A549 treated with AZD9567 at 1 μM for 4 hours (cell line): ENCODE data around the gene SHKBP1. TPM values are rescaled to one million over a fixed set of nuclear protein-coding genes. Genes with fewer than 3 reads are reported as not detected.

Experiments
- total RNA-seq: library from RNA; stranded (reverse); fragments of 200-300 nt; extraction: Qiagen RNA extraction; gene quantifications from 5 replicates; pipeline ENCODE4 v1.2.3, GENCODE V29; 2022; ENCODE audit not compliant: insufficient read depth

The SHKBP1 gene
- 125 to 139 TPM (median 133 TPM) in 5 replicates for total RNA-seq

GRCh38 chr19:40576585-40577451 lies at the start of gene SHKBP1:
SHKBP1 (plus strand) TSS chr19:40576873; CDS start chr19:40576900, 27 bp downstream.

GRCh38 chr19:40601134-40601974 lies 24.7 kb downstream of the SHKBP1 start, which contains the start of gene LTBP4:
LTBP4 (plus strand) TSS chr19:40601369; CDS start chr19:40601388, 19 bp downstream.

Other genes starting within 250 kb of the SHKBP1 start
- 32.0 to 59.7 TPM (median 33.8 TPM) in 5 replicates for gene C19orf47, start 228.5 kb upstream of the SHKBP1 start, total RNA-seq
- 263 to 323 TPM (median 272 TPM) in 5 replicates for gene PLD3, start 228.2 kb upstream of the SHKBP1 start, total RNA-seq
- 0.27 to 0.35 TPM (median 0.31 TPM) in 4 of 5 replicates, not detected in the other for gene HIPK4, start 186.7 kb upstream of the SHKBP1 start, total RNA-seq
- 1.4 to 1.6 TPM (median 1.5 TPM) in 5 replicates for gene PRX, start 163.5 kb upstream of the SHKBP1 start, total RNA-seq
- gene SERTAD1, start 150.9 kb upstream of the SHKBP1 start, total RNA-seq, result 24.0 to 53.9 TPM (median 42.9 TPM) in 5 replicates
- 25.6 to 45.7 TPM (median 37.6 TPM) in 5 replicates for gene SERTAD3, start 132.5 kb upstream of the SHKBP1 start, total RNA-seq
- gene BLVRB, start 111.1 kb upstream of the SHKBP1 start, total RNA-seq, result 240 to 363 TPM (median 318 TPM) in 5 replicates
- 0.32 to 0.72 TPM (median 0.52 TPM) in 5 replicates for gene SPTBN4, start 109.9 kb upstream of the SHKBP1 start, total RNA-seq
- 35.2 to 57.9 TPM (median 54.8 TPM) in 5 replicates for gene LTBP4, start 24.5 kb downstream of the SHKBP1 start, total RNA-seq
- 47.8 to 82.6 TPM (median 77.1 TPM) in 5 replicates for gene NUMBL, start 113.8 kb downstream of the SHKBP1 start, total RNA-seq
- gene COQ8B, start 140.0 kb downstream of the SHKBP1 start, total RNA-seq, result 69.8 to 88.8 TPM (median 84.0 TPM) in 5 replicates
- gene ITPKC, start 140.2 kb downstream of the SHKBP1 start, total RNA-seq, result 20.5 to 35.5 TPM (median 31.6 TPM) in 5 replicates
- gene ACTMAP, start 173.6 kb downstream of the SHKBP1 start, total RNA-seq, result 14.5 to 18.5 TPM (median 16.7 TPM) in 5 replicates
- gene SNRPA, start 174.3 kb downstream of the SHKBP1 start, total RNA-seq, result 145 to 179 TPM (median 153 TPM) in 5 replicates
- gene MIA, start 198.6 kb downstream of the SHKBP1 start, total RNA-seq, result not detected in 5 replicates
- 12.8 to 22.1 TPM (median 20.1 TPM) in 5 replicates for gene RAB4B, start 201.4 kb downstream of the SHKBP1 start, total RNA-seq
- gene EGLN2, start 222.3 kb downstream of the SHKBP1 start, total RNA-seq, result 79.8 to 98.3 TPM (median 95.8 TPM) in 5 replicates